Gastroesophageal sphincter (tissue), 3 donors: Measurements from ENCODE around the gene ZNF280B.

Experiments
- POLR2A ChIP-seq, 2 donors: fragments of 450-650 bp; IDR thresholded peaks; one replicate each; pipeline ENCODE4 v1.6.1; 2017; ENCODE audit warnings: antibody characterized with exemption in 2 of 2, mild to moderate bottlenecking in 2 of 2, moderate library complexity in 1 of 2
- TF ChIP-seq, protein P1 (sequence below), 4 experiments: fragments of 200-600 bp in 2 of 4; fragments of 450-650 bp in 2 of 4; sonication (generic) in 1 of 4; IDR thresholded peaks; one replicate each; pipeline ENCODE4 v1.5.1; 2017 to 2019; ENCODE audit warnings: antibody characterized with exemption in 4 of 4, mild to moderate bottlenecking in 2 of 4, moderate library complexity in 2 of 4

DNA sequence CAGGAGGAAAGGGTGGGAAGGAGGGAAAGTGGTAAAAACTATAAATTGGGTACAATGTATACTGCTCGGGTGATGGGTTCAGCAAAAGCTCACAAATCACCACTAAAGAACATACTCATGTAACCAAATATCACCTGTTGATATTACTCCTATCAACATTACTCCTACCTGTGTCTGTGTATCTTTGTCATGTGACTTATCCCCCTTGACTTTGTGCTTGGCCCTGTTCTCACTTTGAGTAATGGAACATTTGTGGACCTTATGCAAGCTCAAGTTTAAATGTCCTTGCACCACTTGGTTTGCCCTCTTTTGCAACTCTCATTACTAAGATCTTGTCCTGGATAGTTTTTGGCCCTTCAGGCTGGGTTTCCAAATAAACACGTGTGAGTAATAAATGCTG is 39.0 kb downstream of the ZNF280B start:
- TF ChIP-seq POLR2A (IDR thresholded peaks at IDR 0.05), result no peak
- TF ChIP-seq, protein P1, sequence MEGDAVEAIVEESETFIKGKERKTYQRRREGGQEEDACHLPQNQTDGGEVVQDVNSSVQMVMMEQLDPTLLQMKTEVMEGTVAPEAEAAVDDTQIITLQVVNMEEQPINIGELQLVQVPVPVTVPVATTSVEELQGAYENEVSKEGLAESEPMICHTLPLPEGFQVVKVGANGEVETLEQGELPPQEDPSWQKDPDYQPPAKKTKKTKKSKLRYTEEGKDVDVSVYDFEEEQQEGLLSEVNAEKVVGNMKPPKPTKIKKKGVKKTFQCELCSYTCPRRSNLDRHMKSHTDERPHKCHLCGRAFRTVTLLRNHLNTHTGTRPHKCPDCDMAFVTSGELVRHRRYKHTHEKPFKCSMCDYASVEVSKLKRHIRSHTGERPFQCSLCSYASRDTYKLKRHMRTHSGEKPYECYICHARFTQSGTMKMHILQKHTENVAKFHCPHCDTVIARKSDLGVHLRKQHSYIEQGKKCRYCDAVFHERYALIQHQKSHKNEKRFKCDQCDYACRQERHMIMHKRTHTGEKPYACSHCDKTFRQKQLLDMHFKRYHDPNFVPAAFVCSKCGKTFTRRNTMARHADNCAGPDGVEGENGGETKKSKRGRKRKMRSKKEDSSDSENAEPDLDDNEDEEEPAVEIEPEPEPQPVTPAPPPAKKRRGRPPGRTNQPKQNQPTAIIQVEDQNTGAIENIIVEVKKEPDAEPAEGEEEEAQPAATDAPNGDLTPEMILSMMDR (IDR thresholded peaks at IDR 0.05), result no peak
